GM12878 (cell line): ENCODE results near the gene SLC22A23.

ENCODE experiments used
- GABPA ChIP-seq: IDR thresholded peaks from 2 replicates; pipeline ENCODE4 v1.6.1; 2014; ENCODE audit warnings: antibody characterized with exemption, low read depth, mild to moderate bottlenecking, inconsistent platforms
- MYC ChIP-seq: IDR thresholded peaks from 2 replicates; pipeline ENCODE4 v1.6.1; 2011; ENCODE audit warnings: mild to moderate bottlenecking, low read length, moderate library complexity, inconsistent platforms; ENCODE audit not compliant: insufficient read depth, insufficient replicate concordance, insufficient read length, severe bottlenecking

DNA sequence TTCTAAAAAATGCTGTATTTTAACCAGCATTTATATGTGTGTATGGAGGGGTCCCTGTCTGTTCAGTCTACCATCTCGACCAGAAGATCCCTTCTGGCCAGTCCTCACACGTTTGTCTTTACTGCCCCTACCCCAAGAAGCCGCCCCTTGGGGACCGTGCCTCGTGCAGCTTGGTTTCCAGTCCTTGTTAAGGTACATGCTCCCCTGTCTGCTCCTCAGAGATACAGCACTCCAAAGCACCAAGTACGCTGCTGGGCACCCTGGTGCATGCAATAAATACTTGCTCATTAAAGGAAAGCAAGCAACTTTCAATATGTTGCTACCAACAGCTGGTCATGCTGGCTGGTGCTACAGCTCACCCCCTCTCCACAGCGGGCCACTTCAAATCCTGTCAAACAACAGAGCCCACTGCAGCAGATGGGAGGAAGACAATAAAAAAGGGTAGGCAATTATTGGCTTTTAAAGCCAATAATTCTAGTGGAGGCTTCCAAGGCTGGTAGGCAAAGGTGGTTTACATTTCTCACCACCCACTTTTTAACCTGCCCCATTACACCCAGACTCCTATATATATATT is 136.5 kb downstream of the SLC22A23 start:
- no peak for TF ChIP-seq GABPA
- no peak for TF ChIP-seq MYC
